Pulmonary artery endothelial cell (primary cell): Measurements from ENCODE around the gene MAP1LC3B. TPM values are rescaled to one million over a fixed set of nuclear protein-coding genes. Genes with fewer than 3 reads are reported as not detected.

Experiments used
- DNase-seq: peaks from one replicate; pipeline ENCODE4 v3.0.0-alpha.2; 2011; ENCODE audit warnings: low read depth, low spot score
- total RNA-seq: library from RNA; depleted of rRNA; stranded (reverse); fragments of >200 nt; gene quantifications from 2 replicates; pipeline ENCODE4 v1.2.3, GENCODE V29; 2014

MAP1LC3B gene
- total RNA-seq, 1 donor from 2014 or later = 28.4 TPM

DNA sequence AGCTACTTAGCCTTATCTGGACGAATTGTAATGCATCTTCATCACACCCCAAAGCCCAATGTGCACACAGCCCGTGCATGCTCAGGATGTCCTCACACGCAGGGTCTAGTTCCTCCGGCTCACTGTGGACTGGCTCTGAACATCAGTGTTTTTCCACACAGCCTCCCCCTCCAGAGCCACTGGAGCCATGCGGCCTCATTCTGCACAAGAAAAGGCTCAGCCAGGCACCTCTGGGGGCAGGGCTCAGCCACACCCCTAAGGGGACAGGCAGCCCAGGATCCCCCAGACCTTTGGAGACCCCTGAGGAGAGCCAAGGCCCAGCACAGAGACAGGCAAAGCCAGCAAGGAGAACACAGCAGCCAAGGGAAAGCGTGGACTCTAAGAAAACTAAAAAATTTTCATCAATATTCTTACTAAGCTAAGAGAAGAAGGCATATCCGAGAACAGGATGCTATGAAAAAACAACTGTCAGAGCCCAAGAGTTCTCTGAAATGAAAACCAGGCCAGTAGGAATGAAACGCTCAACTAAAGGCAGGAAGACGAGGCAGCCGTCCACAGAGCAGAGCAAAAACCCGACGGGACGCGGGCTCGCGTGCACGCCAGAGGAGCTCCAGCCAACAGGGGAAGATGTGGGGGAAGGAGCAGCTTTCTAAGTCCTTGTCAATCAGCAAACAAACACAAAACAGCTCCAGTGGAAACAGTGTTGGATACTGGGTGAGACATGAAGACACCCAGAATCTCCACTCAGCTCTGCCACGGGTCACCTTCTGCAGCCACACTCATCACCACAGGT is 34.5 kb downstream of the MAP1LC3B start:
- no peak for DNase-seq

DNA sequence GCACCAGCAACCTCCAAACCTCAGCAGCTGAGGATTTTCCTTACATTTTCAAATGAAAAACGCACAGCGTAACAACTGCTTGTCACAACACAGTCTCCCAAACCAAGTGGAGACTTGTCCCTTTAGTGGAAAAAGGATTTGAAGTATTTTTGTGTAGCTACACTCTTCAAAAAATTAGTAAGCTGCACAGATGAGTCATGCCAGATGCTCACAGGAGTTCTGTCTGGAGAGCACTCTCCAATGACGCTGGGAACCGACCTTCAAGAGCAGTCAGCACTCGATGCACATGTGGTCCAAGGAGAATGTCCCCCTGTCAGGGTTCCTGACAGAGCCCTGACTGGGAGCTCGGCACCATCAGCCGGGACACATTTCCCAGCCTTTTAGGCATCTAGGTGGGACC is 39.8 kb downstream of the MAP1LC3B start:
- DNase-seq = no peak

DNA sequence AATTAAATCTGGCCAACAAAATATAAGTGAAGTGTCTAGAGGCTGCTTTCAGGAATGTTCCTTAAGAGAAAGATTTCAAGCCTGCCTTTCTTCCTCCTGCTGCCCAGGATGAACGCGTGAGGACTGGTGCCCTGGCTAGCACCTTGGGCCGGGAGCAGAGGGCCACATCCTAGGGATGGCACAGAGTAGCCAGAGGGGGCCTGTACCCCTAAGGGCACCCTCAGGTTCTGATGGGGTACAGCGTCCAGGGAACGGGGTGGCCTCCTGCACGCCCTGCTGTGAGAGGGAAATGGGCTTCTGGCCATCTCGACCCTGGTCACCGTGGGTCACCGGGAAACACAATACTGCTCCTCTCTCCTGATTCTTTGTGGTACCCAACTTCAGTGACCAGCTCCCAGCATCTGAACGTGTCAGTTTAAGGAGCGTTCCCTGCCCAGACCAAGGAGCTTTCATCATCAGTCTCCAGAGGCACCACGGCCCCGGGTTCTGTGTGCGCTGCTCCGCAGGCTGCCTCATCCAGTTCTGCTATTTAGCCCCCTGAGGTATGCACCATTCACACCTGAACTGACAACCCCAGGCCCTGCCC is 40.3 kb downstream of the MAP1LC3B start:
- no peak for DNase-seq

DNA sequence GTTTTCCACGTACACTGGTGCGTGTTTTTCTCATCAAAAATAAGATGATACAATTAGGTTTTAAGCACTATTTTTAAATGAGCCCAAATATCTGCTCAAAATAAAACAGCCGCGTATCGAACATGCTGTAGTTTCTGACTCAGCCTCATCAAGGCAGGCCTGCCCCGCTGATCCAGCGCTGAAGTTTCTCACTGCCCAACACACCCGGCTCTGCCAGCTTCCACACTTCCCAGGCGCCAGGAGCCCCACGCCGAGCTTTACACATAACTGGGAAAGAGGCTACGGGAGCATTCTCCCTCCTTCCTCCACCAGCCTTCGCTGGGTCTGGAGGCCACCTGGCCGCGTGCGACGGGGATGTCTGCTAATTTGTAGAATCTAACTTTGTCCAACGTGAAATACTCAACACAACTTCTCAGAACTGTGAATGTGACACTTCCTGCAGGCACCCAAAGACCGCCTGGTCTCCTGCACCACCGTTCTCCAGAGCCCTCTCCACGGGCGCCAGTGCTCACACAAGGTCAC is 42.1 kb downstream of the MAP1LC3B start:
- no peak for DNase-seq

DNA sequence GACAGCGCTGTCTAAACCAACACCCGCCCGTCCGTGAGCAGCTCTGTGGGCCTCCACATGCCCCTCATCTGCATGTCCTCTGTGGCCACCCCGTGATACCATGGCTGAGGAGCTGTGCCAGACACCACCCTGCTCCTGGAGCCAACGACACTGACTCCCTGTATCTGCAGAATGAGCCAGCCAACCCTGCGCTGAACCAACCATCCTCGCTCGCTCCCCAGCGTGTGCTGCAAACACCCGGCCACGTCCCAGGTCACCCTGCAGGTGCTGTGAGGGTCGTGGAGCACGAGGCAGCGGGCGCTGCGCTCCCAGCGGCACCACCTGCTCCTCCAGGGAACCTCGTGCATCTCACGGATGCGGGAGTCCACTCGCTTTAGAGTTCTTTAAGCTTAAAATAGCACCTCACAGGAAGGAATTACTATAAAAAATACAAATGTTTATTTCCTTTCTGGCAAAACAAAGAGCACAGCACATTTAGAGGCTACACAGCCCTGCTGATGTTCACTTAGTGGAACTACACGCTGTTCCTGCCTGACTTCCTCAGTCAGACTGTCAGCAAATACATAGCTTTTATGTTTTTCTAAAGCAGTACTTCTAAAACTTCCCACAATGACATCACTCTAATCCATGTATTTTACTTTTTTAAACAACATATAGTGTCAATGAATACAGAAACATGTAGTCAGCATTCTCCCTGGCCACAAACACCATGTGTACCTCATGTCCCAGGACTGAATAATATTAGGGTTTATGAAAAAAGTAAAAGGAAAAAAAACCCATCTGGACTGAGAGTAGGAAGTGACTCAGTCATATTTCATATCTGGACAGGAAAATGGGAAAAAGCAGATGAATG is 43.5 kb downstream of the MAP1LC3B start:
- peak; percentile 71 for DNase-seq

DNA sequence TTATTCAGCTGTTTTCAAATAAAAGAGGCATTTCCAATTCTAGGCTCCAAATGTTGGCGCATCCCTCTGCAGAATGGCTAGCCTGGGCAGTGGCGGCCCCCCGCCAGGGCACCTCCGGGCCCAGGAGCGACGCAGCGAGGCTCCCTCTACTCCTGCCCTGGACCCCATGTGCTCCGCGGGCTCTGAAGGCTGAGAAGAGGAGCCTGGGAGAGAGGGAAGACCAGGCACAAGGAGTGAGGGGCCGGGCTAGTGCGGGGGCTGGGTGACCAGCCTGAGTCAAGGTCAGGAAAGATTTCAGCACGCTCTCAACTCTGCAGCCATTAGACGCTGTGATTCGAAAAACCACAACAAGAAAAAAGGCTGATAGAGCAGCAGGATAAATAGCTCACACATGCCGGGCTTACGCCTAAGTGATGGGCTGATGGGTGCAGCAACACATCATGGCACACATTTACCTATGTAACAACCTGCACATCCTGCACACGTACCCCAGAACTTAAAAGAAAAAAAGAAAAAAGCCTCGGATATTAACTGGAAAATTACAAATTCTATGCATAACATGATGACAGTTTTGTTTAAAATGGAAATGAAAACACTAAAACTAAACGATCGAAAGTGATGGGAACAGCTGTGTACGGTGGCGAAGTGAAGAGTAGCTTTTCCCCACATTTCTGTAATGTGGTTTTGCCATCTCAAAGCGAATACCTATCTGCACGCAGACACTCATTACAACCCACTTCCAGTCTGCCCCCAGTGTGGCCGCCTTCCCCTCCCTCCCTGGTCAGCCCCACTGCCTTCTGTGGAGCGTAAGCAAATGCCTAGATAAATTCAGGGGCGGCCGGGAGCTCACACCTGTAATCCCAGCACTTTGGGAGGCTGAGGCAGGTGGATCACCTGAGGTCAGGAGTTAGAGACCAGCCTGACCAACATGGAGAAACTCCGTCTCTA is 44.4 kb downstream of the MAP1LC3B start:
- DNase-seq = no peak

DNA sequence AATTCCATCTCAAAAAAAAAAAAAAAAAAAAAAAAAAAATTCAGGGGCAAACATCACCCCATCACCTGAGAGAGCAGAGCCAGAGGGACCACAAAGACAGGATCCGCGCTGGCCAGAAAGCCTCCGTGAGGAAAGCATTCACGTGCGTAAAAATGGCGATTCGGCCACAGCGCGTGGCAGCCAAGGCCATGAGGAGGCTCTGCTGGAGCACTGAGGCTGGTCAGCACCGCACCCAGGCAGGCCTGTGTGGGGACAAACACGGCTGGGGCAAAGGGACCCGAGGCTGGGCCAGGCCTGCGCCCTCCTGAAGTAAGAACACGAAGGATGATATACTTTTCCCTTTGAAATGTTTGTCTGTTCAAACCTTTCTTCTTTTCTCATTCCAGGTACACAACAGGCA is 45.2 kb downstream of the MAP1LC3B start:
- no peak for DNase-seq

DNA sequence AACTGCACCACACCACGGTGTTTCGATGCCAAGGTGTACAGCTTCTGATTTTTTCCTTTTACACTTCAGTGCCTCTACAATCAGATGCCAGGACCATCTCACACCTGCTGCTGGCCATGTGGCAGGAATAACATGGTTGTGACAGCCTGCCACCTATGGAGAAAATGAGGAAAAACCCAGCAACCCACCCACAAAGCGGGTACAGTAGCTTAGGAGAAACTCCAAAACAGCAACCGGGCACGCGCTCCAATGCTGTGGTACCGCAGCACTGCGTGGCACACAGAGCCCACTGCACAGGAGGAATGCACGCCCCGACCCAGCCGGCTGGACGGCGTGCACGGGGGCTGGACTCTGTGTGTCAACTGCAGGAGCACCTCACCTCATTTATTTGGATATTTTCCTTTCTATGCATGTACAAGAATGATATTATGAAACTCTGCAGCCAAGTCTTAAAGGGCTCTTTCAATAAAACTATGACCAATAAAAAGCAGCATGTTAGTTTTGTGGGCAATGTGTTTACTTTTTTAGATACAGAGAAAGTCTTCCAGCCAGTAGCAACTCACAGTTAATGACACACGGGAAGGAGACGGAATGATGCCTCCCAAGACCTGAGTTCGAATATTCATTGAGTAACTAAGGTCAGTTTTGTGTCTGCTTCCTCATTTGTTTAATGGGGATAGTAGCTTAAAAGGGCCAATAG is 45.9 kb downstream of the MAP1LC3B start:
- no peak for DNase-seq

DNA sequence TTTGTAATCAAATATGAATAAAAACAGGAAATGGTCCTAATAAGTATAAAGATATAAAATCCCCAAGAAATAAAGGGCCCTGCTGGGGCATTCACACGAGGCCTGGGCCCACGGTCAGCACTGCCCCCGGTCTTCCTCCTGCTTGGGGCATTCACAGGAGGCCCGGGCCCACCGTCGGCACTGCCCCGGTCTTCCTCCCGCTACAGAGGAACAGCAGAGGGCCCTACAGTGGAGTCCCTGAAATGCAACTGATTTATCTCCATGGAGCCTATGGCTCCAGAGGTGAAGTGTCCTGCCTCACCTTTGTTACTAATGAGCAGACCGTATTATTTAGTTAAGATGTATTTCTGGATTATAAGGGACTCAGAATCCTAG is 46.5 kb downstream of the MAP1LC3B start:
- no peak for DNase-seq

DNA sequence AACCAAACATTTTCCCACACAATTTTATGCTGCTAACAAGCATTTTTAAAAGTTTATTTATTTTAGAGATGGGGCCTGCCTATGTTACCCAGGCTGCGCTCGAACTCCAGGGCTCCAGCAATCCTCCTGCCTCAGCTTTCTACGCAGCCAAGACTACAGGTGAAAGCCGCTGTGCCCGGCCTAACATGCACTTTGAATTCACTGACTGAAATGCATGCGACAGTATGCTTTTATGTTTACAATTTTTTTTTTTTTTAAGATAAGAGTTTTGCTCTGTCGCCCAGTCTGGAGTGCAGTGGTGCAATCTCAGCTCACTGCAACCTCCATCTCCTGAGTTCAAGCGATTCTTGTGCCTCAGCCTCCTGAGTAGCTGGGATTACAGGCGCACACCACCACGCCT is 47.8 kb downstream of the MAP1LC3B start:
- DNase-seq = no peak

DNA sequence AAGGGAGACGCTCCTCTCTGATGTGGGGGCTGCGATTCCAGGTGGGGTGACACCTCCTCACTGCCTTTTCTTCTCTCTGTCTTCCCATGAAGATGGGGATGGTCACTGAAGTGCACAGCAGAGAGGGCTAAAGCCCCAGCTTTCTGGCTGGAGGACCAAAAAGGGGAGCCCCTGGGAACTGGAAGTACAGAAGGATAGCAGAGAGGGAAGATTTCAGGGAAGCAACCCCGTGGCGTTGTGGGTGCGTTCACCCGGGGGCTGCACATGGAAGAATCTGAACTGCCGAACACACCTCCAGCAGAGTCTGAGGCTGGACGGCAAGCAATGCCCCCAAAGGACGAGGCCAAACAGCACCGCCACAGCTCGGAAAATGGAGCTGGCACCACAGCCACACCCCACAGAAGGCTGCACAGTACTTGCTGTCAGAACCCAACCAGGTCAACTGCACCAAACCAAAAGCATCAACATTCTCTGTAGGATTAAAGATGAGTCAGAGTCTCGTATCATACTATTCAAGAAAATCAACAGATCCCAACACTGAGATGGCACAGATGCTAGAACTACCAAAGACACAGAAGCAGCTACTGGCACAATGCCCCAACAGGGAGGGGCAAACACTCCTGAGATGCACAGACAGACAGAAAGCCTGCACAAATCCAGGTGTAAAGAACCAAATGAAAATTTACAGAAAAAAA is 49.9 kb downstream of the MAP1LC3B start:
- DNase-seq = no peak

DNA sequence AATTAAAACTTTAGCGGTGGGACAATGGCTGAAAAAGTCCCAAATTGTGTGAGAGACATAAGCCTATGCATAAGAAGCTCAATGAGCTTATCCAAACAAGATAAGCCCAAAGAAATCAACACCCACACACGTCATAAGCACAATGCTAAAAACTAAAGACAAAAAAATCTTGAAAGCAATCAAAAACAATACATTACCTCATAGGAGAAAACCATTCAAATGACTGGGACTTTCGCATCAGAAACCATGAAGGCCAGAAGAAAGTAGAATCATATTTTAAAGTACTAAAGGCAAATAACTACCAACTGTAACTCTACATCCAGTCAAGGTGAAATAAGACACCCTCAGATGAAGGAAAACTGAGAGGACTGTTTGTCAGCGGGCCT is 50.4 kb downstream of the MAP1LC3B start:
- DNase-seq = no peak

DNA sequence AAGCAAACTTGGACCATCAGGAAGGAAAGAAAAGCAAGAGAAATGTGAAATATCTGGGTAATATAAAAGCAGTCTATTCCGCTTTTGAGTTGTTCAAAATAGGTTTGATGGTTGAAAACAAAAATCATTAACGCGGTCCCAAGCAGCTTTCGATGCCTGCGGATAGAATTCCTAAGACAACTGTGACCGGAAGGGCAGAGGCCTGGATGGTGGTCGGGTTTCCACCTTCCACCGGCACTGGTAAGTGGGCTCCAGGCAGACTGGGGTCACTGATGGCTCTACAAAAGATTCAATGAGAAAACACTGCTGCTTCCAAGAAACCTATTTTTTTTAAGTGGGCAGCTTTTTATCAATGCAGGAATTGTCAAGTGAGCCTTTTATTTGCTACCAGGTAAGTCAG is 50.9 kb downstream of the MAP1LC3B start:
- DNase-seq = no peak

DNA sequence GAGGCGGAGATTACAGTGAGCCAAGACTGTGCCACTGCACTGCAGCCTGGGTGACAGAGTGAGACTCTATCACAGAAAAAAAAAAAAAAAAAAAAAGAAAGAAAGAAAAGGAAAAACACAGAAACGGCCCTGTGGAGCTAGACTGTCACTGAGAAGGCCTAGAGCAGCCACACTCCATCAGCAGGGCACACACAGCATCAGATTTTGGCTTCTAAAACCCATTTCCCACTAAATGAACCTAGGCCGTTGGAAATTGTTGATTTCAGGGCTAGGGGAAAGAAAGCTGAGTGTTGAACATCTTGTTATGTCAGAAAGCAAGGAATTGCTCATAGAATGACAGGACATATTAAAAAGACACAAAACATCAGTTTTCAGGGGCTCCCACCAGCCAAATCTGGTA is 51.8 kb downstream of the MAP1LC3B start:
- no peak for DNase-seq

DNA sequence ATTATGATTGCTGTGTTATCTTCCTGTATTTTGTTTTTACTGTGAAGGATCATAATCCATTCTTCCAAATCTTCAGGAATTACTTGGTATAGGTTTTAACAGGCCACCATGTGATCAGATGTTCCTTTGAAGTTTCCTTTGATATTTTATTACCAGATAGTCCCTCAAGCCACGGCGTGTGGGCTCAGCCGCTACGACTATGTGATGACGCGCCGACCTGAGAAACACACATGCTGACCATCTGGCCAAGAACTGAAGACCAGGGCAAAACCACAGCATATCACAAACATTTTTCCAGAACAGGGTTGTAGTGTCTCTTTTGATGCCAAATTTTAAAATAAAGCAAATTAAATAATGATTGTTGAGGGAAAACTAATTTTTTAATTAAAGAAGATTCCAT is 53.4 kb downstream of the MAP1LC3B start:
- DNase-seq = no peak

DNA sequence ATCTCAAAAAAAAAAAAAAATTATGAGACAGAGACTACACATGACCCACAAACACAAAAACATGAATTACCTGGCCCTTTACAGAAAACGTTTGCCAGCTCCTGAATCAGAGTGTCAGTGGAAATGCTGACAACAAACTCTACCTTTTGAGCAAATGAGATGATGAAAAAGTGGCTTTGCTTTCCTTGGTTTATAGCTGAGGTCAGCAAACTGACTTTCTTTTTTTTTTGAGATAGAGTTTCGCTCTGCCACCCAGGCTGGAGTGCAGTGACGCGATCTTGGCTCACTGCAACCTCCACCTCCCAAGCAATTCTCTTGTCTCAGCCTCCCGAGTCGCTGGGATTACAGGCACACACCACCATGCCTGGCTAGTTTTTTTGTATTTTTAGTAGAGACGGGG is 54.3 kb downstream of the MAP1LC3B start:
- no peak for DNase-seq

DNA sequence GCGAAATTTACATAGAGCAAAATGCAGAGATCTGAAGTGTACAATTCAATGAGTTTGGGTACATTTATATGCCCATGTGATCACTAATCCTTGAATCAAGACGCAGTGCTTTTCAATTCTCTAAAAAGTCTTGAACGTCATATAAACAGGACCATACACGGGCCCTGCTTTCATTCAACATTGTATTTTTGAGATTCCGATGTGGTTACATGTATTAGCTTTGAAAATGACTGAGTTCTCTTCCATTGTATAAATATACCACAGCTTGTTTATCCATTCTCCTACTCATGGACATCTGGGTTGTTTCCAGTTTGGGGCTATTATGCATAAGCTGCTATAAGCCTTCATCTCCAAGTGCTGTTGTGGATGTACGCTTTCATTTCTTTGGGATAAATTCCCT is 55.2 kb downstream of the MAP1LC3B start:
- DNase-seq = no peak

DNA sequence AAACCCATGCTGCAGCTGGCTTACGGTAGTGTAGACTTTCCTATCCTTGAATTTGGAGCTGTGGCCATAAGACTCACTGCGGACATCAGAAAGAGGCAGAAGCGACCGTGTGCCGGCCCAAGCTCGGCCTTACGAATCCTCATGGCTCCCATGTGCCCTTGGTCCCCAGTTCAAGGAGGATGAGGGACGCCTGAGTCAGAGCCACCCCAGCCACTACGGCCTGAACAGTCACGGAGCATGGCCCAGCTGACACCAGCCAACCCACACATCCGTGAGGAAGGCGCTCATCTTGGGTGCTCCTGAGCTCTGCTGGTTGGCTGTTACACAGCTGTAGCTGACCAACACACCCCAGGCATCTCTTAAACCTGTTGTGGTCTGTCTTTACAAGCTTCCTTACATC is 56.7 kb downstream of the MAP1LC3B start:
- no peak for DNase-seq

DNA sequence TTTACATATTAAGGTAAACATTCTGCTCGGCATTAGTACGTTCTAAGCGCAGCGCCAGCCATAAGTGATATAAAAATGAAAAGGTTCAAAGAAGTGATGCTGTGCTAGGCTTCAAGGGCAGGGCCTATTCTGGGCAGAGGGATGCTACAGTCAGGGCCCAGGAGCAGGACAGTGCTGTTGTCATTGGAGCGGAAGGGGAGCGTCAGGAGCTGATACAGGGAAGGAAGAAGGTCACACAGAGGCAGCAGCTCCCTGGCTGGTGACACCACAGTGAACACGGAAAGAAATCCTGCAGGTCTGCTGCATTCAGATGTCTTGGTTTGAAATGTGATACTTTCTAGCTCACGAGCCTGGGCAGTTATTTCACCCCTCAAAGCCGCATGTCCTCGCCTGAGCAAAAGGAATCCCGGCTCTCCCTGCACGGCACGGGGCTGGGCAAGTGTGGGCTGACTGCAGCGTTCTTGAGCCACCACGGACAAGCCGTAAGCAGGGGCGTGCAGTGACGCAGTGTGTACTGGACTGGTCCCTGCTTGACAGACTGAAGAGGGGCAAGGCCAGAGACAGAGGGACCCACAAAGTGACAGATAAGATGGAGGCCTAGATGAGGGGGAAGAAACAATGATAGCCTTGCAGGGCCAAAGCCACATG is 59.6 kb downstream of the MAP1LC3B start:
- DNase-seq = no peak
